ENCODE measurements around the gene ACCS.

ACCS gene

DNA sequence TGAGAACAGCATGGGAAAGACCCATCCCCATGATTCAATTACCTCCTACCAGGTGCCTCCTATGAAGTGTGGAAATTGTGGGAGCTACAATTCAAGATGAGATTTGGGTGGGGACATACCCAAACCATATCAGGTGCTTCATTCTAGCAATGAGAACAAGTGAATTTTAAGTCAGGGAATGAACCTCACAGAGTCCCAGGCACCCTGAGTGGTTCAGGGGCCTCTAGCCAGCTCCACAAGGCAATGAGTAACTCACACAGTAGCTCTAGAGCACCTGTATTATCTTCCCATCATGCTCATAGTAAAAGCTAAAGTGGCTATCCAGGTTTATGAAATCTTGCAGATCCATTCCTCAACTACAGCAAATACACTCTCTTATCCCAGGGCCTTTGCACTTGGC is 31.4 kb upstream of the ACCS start:
- H3K4me3 ChIP-seq = no peak overlapping the region
- no peak overlapping the region for H3K27ac ChIP-seq

DNA sequence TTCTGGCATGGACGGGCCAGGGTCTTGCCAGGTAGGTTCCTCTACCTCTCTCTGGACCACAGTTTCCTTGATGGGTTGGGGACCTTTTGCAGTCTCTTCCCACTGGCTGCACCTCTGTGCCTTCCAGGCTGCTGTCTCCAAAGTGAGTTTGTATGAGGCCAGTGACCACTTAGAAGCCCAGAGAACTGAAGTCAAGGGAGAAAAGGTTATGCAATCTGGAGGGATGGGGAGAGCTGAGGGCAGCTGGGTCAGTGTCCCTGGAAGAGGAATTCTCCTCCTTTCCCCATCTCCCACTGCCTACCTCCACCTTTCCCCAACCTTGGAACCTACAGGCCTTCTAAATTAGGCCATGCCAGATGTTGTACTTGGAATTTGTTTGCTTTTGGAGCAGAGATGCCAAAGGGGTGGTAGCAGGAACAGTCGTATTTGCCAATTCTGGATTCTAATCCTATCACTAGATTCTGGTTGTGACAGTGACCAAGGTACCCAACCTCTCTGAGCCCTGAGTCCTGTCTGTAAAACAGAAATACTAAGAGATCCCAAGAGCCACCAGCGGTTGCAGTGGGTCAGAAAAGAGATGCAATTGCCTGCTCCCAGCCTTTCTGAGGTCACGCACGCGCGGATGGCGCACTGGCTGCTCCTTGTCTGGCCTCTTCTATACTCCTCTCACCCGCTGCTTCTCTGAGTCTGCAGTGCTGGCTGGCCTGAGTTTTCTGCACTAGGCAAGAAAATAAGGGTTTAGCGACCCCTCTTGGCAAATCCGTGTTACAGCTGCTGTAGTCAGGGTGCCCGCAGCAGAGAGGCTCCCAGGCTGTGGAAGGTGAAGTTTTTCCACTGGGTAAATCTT is 29.0 kb upstream of the ACCS start:
- Histone ChIP-seq H3K4me3 (no peak overlapping the region), H3K27ac (no peak overlapping the region)

DNA sequence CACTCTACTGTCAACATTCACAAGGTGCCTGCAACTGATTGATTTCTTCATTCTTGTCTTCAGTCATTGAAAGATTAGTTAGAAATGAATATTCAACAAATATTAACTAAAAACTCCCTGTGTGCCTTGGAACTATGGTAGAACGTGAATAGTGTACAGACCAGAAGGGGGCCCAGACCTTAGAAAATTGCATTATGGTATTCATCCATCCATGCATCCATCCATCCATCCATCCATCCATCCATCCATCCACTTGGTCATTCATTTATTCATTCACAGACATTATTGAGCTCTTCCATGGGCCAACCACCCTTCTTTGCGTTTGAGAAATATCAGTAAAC is 28.4 kb upstream of the ACCS start:
- H3K27ac ChIP-seq = no peak overlapping the region
- no peak overlapping the region for H3K4me3 ChIP-seq

DNA sequence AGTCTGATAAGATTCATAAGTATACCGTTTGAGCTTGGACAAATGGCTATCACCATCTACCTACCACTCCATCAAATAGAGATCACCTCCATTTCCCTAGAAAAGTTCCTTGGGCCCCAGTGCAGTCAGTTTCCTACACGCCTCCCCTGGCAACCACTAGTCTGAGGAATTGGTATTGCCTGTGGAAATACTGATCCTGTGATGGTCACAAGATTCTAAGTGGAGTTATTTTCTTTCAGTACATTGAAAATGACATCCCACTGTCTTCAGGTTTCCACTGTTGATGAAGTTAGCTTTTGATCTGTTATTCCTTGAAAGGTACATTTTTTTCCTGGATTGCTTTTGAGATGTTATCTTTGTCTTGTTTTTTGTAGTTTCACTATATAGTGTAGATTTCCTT is 22.9 kb upstream of the ACCS start:
- Histone ChIP-seq H3K27ac (peak overlapping the region in 1 of 21 experiments; percentile 48), H3K4me3 (no peak overlapping the region)

DNA sequence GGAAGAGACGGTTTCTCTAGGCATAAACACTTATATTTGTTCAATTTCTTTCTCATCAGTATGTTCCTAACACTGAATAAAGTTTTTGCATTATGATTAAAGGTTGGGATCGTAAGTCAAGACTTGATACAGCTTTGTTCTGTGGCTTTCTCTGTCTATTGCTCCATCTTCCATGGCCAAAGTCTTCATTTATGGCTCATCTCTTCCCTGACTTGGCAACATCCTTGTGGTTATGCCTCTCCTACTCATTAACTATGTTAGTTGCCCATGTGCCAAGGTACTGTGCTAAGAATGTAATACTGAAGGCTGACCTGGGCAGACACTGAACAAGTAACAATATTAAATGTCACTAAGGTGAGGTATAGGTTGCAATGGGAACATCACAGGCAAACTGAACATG is 19.9 kb upstream of the ACCS start:
- no peak overlapping the region for H3K27ac ChIP-seq
- H3K4me3 ChIP-seq = no peak overlapping the region

DNA sequence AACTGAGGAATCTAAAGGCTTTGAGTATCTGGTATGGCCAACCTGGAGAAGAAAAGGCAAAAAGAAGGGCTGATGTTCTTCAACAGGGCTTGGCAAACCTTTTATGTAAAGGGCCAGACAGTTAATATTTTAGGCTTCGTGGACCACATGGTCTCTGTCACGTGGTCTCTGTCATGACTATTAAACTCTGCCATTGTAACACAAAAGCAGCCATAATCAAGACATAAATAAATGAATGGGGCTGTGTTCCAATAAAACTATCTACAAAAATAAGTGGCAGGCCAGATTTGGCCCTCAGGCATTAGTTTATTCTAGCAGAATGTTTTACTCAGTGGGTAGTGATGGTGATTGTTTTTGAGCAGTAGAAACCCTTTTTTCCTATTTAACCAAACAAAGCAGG is 18.8 kb upstream of the ACCS start:
- Histone ChIP-seq H3K27ac (no peak overlapping the region), H3K4me3 (no peak overlapping the region)

DNA sequence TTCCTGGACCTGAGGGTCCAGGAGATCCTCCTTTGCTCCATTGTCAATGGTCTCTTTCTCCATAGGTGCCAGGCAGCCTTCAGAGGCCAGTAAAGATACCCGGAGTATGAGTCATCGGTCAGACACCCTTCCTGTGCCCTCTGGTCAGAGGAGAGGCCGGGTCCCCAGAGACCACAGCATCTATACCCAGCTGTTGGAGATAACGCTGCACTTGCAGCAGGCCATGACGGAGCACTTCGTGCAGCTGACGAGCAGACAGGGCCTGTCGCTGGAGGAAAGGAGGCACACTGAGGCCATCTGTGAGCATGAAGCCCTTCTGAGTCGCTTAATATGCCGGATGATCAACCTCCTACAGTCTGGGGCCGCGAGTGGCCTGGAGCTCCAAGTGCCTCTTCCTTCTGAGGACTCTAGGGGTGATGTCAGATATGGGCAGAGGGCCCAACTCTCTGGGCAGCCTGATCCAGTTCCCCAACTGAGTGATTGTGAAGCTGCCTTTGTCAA is 18.1 kb upstream of the ACCS start, which contains the start of gene ACCSL:
ACCSL (plus strand) TSS at position 51 of the 501 bp plus-strand sequence; CDS start at position 107, 56 bp downstream.
- H3K4me3 ChIP-seq = no peak within 1 kb of the TSS
- H3K27ac ChIP-seq = no peak within 1 kb of the TSS

DNA sequence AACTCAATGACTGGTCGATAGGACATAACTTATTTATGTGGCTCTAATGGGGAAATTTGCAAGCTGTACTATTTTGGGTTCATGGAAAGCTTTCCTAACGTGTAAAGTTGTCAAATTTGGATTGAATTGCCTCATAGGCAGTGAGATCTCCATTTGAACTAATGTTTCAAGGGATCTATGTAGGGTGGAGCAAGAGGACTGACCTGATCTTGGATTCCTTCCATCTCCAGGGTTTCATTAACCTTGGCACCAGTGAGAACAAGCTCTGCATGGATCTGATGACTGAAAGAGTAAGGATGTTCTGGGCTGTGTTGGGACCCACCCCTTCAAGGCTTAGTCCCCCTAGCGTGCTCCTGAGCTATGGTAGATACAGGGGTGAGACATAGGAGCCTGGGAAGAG is 16.2 kb upstream of the ACCS start:
- no peak overlapping the region for H3K4me3 ChIP-seq
- no peak overlapping the region for H3K27ac ChIP-seq

DNA sequence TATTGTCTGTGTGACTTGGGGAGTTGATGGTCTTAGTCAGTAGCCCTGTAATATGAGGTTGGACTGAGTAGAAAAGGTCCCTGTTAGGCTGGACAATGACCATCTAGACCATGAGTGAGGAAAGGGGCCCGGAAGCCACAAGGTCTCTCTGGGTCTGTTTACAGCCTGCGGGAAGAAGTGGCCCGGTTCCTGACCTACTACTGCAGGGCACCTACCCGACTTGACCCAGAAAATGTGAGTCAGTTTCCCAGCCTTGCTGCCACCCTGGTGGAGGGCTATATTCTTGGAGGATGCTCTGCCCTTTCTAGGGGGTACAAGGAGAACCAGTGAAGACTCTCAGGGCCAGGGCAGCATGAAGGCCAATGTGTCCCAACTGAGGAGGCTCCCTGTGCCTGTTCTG is 14.9 kb upstream of the ACCS start:
- Histone ChIP-seq H3K4me3 (no peak overlapping the region), H3K27ac (no peak overlapping the region)

DNA sequence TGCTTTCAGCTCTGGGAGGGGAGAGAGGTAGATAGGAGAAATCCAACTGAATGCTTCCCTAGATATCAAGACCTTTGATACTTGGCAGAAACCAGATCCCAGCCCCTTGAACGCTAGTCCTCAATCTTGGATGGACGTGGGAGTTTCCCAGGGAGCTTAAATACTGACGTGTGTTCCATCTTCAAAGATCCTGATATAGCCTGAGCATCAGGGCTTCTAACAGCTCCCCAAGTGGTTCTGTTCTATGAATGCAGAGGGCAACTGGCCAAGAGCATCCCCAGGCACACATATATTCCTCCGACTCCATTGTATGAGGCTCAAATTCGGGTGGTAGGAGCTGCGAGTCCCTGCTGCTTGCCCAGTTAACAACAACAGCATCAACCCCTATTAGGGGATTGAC is 8.7 kb upstream of the ACCS start:
- Histone ChIP-seq H3K4me3 (no peak overlapping the region), H3K27ac (no peak overlapping the region)

DNA sequence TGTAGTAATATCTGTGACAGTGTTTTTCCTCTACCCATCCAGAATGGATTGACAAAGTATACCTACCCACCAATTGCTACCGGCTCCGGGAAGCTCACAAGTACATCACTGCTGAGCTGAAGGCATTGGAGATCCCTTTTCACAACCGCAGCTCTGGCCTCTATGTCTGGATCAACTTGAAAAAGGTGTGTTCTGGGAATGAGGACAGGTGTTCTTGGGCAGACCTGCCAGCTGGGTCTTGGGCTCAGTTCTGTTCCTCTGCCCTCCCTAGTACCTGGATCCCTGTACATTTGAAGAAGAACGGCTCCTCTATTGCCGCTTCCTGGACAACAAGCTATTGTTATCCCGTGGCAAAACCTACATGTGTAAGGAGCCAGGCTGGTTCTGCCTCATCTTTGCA is 7.8 kb upstream of the ACCS start:
- H3K4me3 ChIP-seq = no peak overlapping the region

DNA sequence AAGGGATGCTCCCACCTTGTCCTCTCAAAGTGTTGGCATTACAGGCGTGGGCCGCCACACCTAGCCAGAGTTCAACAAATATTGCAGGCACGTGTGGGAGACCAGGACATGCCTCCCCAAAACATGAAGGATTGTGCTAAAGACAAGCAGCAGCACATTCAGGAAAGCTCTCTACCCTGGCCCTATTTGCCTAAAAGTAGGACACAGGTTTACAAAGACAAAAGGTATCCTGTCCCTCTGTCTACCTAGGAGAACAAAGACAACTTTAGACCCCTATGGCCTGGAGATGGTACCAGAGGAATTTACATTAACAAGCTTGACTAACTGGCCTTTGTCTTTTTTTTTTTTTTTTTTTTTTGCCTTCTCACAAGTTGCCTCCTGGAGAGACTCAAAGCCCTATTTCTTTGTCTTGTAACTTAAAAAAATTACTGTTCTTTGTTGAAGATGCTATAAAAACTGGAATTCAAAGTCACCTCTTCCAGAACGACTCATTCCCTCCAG is 859 bp upstream of the ACCS start:
- peak overlapping the region in 15 of 21 experiments; percentile 86 to 98 (median 91) for H3K27ac ChIP-seq
- H3K4me3 ChIP-seq = peak overlapping the region in 2 of 7 experiments; percentile 66 to 76

More for the DNA sequence above, 7.8 kb upstream of the ACCS start:
- H3K27ac ChIP-seq = no peak overlapping the region

DNA sequence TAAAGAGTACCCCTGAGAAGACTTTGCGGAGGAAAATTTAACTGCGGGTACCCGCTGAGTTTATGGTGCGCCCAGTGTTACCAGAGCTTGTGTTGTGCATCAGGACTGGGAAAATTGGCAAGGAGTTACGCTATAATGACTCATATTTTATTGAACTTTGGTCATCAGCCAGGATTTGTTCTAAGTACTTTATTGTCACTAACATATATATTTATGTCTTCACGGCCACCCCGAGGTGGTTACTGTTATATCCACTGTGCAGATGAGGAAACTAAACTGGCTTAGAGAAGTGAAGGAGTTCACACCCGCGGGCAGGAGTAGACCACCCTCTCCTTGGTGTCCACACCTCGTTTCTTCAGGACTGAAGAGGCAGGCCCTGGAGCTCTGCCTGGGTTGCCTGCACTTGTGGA is 667 bp downstream of the ACCS start:
- H3K4me3 ChIP-seq = peak overlapping the region; percentile 56 to 87 (median 75)
- peak overlapping the region; percentile 58 to 98 (median 91) for H3K27ac ChIP-seq

DNA sequence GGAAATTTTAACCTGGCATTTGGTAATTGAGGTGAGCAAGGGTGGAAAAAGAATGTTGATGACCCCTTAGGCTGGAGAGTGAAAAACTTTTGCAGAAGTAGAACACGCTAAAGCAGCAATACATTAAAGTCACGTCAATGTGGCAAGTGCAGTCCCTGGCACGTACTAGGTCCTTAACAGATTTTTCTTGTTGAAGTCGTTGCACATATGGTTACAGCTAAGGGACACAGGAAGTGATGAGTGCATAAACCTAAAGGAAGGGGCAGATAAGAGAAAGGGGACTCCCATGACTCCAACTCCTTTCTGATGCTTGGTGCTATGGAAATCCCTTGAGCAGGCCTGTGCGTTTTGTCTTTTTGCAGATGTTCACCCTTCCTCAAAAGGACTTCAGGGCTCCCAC is 1.2 kb downstream of the ACCS start:
- Histone ChIP-seq H3K27ac (peak overlapping the region in 10 of 21 experiments; percentile 86 to 98 (median 92)), H3K4me3 (peak overlapping the region in 3 of 7 experiments; percentile 76 to 87 (median 82))

DNA sequence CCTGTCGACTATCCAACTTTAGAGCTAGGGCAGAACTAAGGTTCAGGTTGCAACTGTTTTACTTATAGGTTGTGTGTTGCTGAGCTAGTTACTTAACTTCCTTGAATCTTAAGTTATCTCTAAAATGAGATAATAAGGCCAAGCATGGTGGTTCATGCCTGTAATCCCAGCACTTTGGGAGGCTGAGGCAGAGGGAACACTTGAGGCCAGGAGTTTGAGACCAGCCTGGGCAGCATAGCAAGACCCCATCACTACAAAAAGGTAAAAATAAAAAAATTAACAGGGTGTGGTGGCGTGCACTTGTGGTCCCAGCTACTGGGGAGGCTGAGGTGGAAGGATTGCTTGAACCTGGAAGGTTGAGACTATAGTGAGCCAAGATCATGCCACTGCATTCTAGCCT is 2.1 kb downstream of the ACCS start:
- no peak overlapping the region for H3K27ac ChIP-seq

DNA sequence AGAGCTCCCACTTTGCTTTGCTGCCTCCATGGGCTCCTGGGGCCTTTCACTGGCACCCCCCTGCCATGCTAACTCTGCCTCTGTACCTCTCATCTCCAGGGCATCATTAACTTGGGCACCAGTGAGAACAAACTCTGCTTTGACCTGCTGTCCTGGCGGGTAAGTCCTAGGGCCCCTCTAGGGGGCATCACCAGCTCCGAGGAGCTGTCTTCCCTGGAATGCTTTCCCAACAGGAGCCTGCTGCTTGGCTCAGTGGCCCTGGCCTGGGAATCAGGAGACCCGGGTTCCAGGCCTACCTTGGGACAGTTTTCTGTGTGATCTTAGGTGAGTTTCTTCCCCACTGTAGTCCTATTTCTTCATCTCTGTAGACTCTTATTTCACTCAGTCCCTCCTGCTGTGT is 5.1 kb downstream of the ACCS start:
- Histone ChIP-seq H3K4me3 (no peak overlapping the region), H3K27ac (no peak overlapping the region)

More for the DNA sequence above, 2.1 kb downstream of the ACCS start:
- H3K4me3 ChIP-seq = no peak overlapping the region

DNA sequence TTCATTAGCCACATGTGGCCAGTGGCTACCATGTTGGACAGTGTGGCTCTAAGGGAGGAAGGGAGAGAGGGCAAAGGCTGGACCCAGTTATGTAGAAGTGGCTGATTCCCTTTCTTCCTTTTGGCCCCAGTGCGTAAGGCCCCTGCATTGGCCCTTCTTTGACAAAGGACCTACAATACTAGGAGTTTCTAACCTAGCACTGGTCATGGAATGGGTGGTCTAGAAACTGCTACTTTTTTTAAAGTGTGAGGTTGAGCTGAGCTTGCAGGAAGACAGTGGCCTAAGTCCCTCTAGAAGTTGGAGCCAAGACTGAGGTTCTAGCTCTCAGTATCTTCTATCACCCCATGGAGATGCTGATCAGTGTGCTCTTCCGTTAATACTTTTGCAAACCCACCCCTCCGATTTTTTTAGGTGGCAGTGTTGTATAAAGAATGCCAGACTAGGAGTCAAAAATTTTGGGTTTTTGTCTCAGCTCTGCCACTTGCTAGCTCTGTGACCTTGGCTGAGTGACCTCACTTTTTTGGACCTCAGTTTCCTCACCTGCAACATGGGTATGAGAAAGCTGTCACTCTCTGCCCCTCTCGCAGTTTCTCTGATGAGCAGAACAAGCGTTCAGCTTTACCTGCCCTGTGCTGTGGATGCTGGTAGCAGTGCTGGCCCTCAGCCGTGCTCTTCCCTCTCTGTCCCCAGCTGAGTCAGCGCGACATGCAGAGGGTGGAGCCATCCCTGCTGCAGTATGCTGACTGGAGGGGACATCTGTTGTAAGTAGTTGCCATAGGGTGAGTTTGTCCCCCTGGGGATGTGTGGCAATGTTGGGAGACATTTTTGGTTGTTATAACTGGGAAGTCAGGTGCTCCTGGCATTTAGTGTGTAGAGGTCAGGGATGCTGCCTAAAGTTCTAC is 6.9 kb downstream of the ACCS start:
- Histone ChIP-seq H3K27ac (no peak overlapping the region), H3K4me3 (no peak overlapping the region)

DNA sequence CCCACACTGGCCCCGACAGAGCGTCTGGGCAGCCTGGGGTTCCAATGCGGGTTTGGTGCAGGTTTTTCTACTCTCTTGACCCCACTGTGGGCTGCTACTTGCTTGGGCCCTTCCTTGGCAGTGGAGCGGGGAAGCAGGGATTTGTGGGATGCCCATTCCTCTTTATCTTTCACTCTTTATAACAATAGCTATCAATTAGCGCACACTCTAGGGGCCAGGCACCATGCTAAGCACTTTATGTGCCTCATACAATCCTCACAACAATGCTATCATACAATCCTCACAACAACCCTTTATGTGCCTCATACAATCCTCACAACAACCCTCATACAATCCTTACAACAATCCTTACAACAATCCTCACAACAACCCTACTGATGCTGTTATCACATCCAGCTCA is 12.7 kb downstream of the ACCS start:
- no peak overlapping the region for H3K27ac ChIP-seq
- H3K4me3 ChIP-seq = no peak overlapping the region

DNA sequence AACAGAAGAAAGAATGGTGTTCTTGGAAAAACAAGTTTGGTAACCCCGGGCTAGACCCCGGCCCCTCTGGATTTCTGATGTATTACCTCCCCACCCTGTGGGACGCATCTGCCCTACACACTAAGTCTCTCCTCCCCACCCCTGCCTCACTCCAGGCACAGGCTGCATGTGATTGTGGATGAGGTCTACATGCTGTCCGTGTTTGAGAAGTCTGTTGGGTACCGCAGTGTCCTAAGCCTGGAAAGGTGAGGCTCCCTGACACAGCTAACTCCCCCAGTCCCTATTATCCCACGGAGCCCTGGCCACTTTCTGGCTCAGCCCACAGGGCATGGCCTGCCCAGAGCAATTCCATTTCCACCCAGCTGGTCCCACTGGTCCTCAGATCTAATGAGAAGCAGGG is 13.3 kb downstream of the ACCS start:
- no peak overlapping the region for H3K4me3 ChIP-seq
- H3K27ac ChIP-seq = no peak overlapping the region

DNA sequence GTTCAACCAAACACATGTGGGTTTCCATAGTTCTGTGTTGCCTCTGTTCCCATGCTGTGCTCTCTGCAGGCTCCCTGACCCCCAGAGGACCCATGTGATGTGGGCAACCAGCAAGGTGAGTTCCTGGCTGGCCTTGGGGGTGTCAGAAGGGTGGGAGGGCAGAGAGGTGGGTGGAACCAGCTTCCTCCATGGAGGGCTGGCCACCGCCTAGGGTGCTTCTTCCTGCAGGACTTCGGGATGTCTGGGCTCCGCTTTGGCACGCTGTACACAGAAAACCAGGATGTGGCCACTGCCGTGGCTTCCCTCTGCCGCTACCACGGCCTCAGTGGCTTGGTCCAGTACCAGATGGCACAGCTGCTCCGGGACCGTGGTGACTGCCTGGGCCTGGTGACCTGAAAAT is 14.9 kb downstream of the ACCS start:
- Histone ChIP-seq H3K27ac (no peak overlapping the region), H3K4me3 (no peak overlapping the region)

Data from skin epidermis (tissue), 12 donors.